IMR-90 (cell line): ENCODE results near the gene TPM4.

Experiments used
- CEBPB ChIP-seq: IDR thresholded peaks from 2 replicates; pipeline ENCODE4 v1.6.1; 2012; ENCODE audit warnings: low read depth, low read length, improper control_type of control experiment
- CTCF ChIP-seq: conservative IDR thresholded peaks from 2 replicates; pipeline ENCODE4 v1.5.1; 2012; ENCODE audit warnings: mild to moderate bottlenecking, low read depth, low read length, improper control_type of control experiment
- MXI1 ChIP-seq: IDR thresholded peaks from 2 replicates; pipeline ENCODE4 v1.6.1; 2012; ENCODE audit warnings: low read depth, mild to moderate bottlenecking, low read length, moderate library complexity, borderline replicate concordance
- POLR2A ChIP-seq: IDR thresholded peaks from 2 replicates; pipeline ENCODE4 v1.6.1; 2012; ENCODE audit warnings: mild to moderate bottlenecking, low read depth, low read length

DNA sequence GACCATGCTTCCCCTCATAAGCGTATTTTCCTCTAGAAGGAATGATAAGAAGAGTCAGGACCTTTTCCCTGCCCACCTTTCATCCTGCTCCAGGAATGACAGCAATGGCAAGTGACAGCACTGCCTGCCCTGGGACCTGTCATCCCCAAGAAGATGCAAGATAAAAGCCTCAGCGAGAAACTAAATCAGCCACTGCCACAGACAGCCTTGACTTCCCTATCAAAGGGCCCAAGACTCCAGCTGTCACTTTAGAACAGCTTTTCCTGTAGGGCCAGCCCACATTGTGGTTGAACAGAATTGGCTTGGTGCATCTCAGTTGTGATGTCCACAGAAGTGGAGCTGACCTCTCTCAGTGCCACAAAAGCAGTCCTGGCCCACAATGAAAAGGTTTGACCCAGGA lies 36.5 kb downstream of the TPM4 start:
- TF ChIP-seq CTCF (no peak), POLR2A (no peak), CEBPB (no peak), MXI1 (no peak)
